NCI-H1092 (cell line): ENCODE results near the gene MYO1E.
"Not testable (repeated sequence)": the region's sequence is repeated elsewhere in the genome, so short reads cannot be mapped to it uniquely, and the experiment has no call there.

Experiments
- DNase-seq: peaks from one replicate; lab custom pipeline; 2025; lab: John Stamatoyannopoulos, UW

The MYO1E gene

GRCh38 chr15:59292442-59293151 is 80.1 kb downstream of the MYO1E start:
- no peak for DNase-seq

DNA sequence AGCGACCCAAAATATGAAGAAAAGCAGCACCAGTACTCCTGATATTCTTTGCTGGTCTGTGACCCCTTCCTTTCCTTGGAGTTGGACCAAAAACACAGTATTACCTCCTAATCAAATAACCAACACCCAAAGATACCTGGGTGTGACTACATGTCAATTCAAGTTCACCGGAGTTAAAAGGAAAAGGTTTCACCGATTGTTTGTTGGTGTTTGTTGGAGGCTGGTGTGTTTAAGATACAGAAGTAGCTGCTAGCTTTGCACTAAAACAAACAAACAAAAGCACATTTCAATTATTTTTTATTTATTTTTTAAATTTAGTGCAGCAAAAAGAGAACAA is 81.5 kb downstream of the MYO1E start:
- DNase-seq = no peak

DNA sequence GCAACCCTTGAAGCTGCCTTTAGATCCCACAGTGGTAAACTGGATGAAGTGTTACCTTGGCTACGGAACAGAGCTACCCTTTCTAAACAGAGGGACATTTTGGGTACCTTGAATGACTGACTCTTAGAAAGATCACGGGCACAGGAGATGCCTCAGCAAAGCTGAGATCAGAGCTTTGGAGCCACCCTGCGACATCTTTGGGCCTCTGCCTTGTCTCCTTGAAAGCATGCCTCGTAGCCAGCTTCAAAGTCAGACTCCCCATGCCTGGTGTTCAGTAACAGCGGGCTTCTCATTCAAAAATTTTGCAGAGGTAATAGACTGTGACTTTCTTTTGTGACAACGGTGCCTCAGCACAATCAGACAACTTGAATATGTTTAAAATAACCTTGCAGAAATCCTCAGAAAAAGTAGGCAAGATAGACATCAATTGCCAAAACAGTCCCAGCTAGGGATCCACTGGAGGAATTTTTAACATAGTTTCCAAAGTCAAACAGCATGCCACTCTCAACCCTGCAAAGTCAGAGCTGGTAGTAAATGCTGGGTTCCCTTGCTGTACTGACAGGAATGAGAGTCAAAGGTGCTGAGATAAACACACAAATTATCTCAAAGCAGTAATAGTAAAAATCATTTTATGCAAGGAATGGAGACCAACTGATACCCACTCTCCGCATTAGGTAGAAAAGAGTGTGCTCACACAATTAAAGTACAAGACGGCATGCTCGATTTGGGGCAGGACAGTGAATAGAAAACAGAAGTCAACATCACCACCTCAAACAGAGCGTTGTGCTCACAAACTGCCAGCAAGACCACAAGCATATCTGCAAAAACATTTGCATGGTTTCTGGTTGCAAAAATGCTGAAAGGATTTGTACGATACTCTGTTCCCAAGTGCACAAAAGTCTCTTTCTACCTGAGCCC is 82.1 kb downstream of the MYO1E start:
- no peak for DNase-seq

GRCh38 chr15:59289574-59289973 is 83.1 kb downstream of the MYO1E start:
- no peak for DNase-seq

DNA sequence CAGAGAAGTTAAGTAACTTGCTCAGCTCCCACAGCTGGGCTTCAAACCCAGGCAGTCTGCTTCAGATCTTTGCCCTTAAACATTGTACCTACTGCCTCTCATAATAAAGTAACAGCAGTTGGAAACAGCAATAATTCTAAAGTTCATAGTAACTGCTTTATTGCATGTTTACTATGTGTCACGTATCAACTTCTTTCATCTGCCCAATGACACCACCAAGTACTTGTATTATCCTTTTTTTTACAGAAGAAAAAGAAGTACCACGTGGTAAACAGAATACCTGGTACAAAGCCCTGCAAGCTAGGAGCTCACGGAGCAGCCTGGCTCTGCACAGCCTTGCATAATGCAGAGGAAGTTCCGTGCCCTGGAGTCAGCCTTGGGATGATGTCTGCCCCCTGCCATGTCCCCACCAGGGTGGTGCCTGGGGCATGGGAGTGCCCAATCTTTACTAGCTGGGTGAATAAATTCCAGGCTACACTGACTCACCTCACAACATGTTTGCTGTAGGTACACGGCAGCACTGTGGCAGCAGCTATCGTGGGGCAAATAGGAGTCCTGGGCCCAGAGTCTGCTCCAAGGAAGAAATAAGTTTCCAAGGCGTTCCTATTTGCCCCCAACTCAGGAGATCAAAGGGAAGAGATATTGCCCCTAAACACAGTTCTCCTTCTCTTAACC is 88.8 kb downstream of the MYO1E start:
- no peak for DNase-seq

GRCh38 chr15:59282515-59283337 is 89.9 kb downstream of the MYO1E start:
- no peak for DNase-seq

DNA sequence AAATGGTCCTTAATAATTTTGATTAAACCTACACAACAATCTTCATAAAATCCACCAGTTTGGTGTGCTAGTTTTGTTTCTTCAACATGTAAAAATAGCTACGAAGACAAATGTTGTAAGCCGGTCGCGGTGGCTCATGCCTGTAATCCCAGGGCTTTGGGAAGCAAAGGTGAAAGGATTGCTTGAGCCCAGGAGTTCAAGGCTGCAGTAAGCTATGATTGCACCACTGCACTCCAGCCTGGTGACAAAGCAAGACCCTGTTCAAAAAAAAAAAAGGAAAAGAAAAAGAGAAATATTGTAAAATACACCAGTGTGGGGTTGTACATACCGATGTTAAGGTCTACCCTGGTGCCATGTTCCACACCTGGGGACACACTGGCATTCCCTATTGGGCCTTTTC is 91.0 kb downstream of the MYO1E start:
- DNase-seq = no peak

- DNase-seq = no peak
These were observed 91.8 kb downstream of the MYO1E start for GRCh38 chr15:59280855-59281254.

DNA sequence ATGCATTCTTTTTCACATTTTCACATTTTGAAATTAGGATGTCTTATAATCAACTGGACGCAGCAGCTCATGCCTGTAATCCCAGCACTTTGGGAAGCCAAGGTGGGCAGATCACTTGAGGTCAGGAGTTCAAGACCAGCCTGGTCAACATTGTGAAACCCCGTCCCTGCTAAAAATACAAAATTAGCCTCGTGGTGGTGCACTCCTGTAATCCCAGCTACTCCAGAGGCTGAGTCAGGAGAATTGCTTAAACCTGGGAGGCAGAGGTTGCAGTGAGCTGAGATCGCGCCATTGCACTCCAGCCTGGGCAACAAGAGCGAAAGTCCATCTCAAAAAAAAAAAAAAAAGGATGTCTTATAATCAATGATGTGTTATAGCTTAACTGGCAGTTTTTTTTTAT is 92.4 kb downstream of the MYO1E start:
- not testable (repeated sequence) for DNase-seq

- no peak for DNase-seq
These were observed 93.6 kb downstream of the MYO1E start for GRCh38 chr15:59279023-59279422.

GRCh38 chr15:59278120-59278519 is 94.6 kb downstream of the MYO1E start:
- DNase-seq = no peak

DNA sequence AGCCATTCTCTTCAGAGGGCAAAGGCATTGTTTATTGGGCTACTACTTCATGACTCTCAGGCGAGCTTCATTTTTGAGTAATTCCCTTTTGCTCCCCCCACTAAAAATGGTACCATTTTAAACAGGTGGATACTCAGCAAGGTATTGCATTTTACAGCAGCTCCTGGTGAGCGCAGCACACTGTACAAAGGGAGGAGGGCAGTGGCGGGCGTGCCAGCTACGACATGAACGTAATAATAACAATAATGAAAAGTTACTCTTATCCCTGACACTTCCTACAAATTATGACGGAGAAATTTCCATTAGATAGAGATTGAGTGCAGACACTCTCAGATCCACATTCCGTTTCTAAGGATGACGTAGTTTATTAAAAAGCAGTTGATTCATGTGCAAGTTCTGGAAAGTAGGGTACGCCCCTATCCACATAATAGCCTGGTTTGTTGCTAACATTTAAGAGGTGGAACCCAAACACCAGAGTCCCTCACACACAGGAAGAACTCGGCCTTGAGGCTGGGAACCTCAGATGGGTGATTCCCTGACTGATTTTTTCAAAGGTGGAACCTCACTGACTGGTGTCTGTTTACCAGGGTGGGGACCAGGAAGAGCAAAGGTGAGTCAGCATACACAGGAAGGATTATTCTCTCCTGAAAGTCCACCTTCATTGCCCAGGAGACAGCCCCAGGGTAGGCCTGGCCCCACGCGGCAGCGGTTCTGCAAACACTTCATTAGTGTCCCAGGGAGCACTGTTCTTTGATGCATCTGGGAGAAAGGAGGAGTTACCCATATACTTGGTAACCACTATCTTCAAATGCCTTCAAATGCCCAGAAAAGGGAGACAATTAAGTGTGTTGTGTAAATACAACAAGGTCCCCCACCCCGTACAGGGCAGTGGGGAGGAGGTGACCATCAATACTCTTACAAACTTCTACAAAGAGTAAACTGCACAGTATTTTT is 96.2 kb downstream of the MYO1E start:
- DNase-seq = no peak

DNA sequence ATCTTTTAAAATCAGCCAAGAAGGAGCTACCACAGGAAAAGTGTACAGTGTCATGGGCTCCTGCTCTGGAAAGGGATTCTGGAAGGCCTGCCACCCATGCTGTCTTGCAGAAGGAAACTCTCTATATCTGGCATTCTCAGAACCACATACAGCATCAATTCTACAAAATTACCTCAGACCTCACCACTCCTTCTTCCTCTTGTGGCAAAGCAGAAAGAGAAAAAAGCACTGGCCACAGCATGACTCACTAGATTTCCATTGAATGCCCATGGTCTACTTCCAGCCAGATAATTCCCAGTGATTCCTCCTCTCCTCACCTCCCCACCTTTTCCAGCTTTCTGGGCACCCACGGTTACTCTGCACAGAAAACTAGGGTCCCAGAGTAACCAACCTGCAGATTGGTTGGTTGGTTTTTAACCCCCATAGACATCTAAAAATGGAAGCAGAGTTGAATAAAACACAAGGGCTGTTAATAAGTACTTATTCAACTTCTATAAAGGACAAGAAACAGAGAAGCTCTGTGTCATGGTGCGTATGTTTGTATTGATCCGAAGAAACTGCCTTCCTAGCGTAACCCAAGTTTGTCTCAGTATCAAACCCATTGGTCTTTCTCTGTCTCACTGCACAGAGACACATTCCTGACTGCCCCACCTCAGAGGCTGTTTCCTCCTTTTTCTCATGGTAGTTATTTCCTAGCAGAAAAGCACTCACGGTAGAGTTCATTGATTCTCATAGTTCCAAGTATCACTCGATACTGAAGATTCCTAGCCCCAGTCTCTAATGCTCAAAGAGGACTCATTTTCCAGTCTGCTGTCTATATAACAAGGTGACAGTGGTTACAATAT is 98.3 kb downstream of the MYO1E start:
- DNase-seq = no peak

GRCh38 chr15:59273234-59273633 is 99.4 kb downstream of the MYO1E start:
- no peak for DNase-seq

DNA sequence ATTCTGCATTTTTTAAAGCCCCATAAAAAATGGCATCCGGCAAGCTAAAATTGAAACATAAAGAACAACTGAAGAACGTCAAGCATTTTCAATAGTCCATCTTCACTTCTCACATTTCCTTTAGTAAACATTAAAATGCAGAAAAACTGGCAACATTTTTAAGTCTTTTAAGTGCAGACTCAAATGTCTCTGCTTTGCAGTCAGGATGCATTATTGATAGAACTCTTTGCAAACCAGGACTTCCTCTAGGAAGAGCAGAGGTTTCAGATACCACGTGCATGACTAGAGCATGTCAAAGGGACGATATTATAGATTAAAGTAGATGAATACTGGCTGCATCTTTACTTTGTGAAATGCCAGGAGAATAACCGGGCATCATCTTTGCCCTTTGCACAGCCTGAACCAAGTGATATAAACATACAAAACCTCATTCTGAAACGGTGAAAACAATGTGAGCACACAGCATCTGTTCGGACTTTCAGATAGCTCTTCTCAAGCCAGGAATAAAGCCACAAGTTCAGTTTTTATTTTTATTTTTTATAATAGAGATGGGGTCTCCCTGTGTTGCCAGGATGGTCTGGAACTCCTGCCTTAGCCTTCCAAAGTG is 101.0 kb downstream of the MYO1E start:
- no peak for DNase-seq

- DNase-seq = no peak
These were observed 103.7 kb downstream of the MYO1E start for GRCh38 chr15:59268852-59269407.

DNA sequence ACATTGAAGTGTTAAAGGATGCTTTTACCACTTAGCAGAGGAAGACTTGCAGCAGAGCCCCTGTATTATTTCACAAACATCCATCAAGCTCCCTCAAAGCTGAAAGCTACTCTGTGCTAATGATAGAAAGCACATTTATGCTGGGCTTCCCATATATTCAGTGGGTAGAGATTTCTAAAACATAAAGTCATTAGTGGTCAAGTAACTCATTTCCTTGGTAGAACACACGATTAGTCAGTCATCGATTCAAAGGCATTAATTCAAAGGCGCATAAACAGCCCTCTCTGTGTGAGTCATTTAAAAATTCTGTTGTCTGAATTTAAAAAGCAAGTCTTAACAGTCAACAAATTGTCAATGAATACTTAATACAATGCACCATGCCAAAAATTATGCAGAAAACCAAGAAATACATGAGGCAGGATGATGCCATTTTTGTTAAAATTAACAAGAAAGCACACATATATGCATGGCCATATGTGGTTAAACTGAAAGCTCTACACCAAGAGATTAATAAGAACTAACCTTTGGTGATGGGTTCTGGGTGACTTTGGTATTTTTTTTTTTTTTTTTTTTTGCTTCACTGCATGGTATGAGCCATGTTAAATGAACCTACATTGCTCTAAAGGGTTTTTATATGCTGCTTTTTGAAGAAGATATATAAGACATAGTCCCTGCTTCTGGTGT is 104.4 kb downstream of the MYO1E start:
- no peak for DNase-seq

DNA sequence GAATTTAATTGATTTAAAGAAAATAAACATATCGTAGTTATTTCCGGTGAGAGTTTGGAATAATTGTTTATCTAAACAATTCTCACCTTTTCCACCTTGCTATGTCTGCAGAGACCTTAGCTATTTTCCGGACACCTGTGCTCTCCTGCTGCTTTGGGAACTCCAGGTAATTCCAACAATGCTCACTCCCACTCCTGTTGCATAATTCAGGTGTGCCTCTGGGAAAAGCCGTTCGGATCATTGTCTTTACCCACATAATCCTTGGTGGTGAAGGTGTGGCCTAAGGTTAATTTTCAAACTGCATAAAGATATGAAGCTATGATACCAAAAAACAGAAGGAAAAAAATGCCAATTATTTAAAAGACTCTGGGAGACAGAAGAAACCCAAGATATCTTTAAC is 106.6 kb downstream of the MYO1E start:
- no peak for DNase-seq

GRCh38 chr15:59262316-59262715 is 110.4 kb downstream of the MYO1E start:
- DNase-seq = no peak
